HL-60 (cell line): ENCODE data around the gene CNTNAP4.

Experiments used
- DNase-seq, 2 experiments: peaks; one replicate each; pipeline ENCODE4 v3.0.0-alpha.2; 2010 to 2020; ENCODE audit warnings: low read depth in 1 of 2, low spot score in 1 of 2
- H3K27ac ChIP-seq: fragments of 250-450 bp; sonication (Bioruptor Pico); replicated peaks from 2 replicates; pipeline ENCODE4 v1.5.1; 2020; ENCODE audit warnings: mild to moderate bottlenecking, moderate library complexity
- H3K27me3 ChIP-seq: fragments of 250-450 bp; sonication (Bioruptor Pico); 2 replicates; pipeline ENCODE4 v1.5.1; 2021; ENCODE audit warnings: mild to moderate bottlenecking, moderate library complexity; ENCODE audit not compliant: insufficient read depth, poor library complexity, severe bottlenecking
- H3K4me3 ChIP-seq: replicated peaks from 2 replicates; pipeline ENCODE4 v1.5.1; 2011; ENCODE audit warnings: mild to moderate bottlenecking, control low read depth, low read length; ENCODE audit not compliant: insufficient read depth
- CTCF ChIP-seq: IDR thresholded peaks from one replicate; pipeline ENCODE4 v1.5.1; 2011; ENCODE audit warnings: low read length, control low read depth, inconsistent platforms; ENCODE audit not compliant: insufficient read depth
- GABPA ChIP-seq: IDR thresholded peaks from 2 replicates; pipeline ENCODE4 v1.6.1; 2012; ENCODE audit warnings: low read depth
- POLR2AphosphoS5 ChIP-seq: IDR thresholded peaks from 2 replicates; pipeline ENCODE4 v1.6.1; 2012; ENCODE audit warnings: low read depth
- REST ChIP-seq: IDR thresholded peaks from 2 replicates; pipeline ENCODE4 v1.6.1; 2012; ENCODE audit warnings: low read depth; ENCODE audit not compliant: insufficient replicate concordance
- SPI1 ChIP-seq: IDR thresholded peaks from 2 replicates; pipeline ENCODE4 v1.6.1; 2012; ENCODE audit warnings: low read depth, mild to moderate bottlenecking, borderline replicate concordance

CNTNAP4 gene

GRCh38 chr16:76524769-76525168, 247.6 kb downstream of the CNTNAP4 start:
- TF ChIP-seq REST: no peak
- no peak for TF ChIP-seq CTCF
- TF ChIP-seq SPI1: no peak
- TF ChIP-seq GABPA: no peak
- no peak for TF ChIP-seq POLR2AphosphoS5
- DNase-seq: no peak
- Histone ChIP-seq H3K27ac (no peak overlapping the region), H3K27me3 (no peaks in the 10 kb centered on the region), H3K4me3 (no peak overlapping the region)

GRCh38 chr16:76527244-76527643, 250.0 kb downstream of the CNTNAP4 start:
- DNase-seq: no peak
- TF ChIP-seq GABPA: no peak
- no peak for TF ChIP-seq REST
- no peak for TF ChIP-seq SPI1
- TF ChIP-seq POLR2AphosphoS5: no peak
- Histone ChIP-seq H3K27ac (no peak overlapping the region), H3K4me3 (no peak overlapping the region), H3K27me3 (no peaks in the 10 kb centered on the region)

- no peak for TF ChIP-seq POLR2AphosphoS5
- no peak for TF ChIP-seq CTCF
- no peak for TF ChIP-seq SPI1
- no peak for TF ChIP-seq REST
- TF ChIP-seq GABPA: no peak
- H3K4me3 ChIP-seq: no peak overlapping the region
- no peak for DNase-seq
- no peak overlapping the region for H3K27ac ChIP-seq
- no peaks in the 10 kb centered on the region for H3K27me3 ChIP-seq
Measured at GRCh38 chr16:76529120-76529519, 251.9 kb downstream of the CNTNAP4 start.
